ENCODE data around the gene MTFR2.
A peak's percentile ranks its signal among the peaks of the same experiment; 100 is the strongest.

MTFR2 gene

GRCh38 chr6:136184738-136185137, 65.4 kb downstream of the MTFR2 start:
- H3K4me1 ChIP-seq = peaks cover 0 to 14% (median 10%) of the 10 kb centered on the region in 10 experiments; a peak in 13 of 20 replicates
- H3K4me3 ChIP-seq = no peak overlapping the region
- H4K20me1 ChIP-seq = no peaks in the 10 kb centered on the region
- no peaks in the 10 kb centered on the region; a peak in 1 of 22 replicates for H3K9me3 ChIP-seq (replicated peaks in 1 of 11)
- TF ChIP-seq Cebpa-rat (IDR thresholded peaks at IDR 0.05) = no peak
- H3K4me2 ChIP-seq = peak overlapping the region in 5 of 11 experiments; percentile 1 to 38 (median 17); a peak in 4 of 22 replicates
- H3K27me3 ChIP-seq = no peaks in the 10 kb centered on the region
- no peak overlapping the region for H3K27ac ChIP-seq
- no peak overlapping the region for H3K9ac ChIP-seq
- no peaks in the 10 kb centered on the region for H3K36me3 ChIP-seq

DNA sequence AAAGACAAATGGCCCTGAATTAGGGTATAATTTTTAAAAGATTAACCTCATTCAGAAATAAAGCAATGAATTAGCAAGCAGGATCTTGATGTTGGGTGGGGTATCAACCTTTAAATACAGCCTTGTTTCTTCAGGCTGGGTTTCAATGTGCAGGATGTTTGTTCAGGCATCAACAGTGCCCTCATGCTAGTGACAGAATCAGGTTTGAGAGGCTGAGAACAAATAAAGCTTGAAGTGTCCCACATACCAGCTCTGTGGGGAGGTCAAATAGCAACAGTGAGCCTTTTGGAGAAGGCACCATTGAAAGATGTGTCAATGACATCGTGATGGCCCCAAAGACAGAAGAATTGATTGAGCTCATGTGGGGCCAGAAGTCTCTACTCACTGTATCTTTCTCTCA, 68.2 kb downstream of the MTFR2 start:
- no peak overlapping the region for H3K27ac ChIP-seq
- H4K20me1 ChIP-seq = no peaks in the 10 kb centered on the region
- H3K4me3 ChIP-seq = no peak overlapping the region
- no peak overlapping the region for H3K9ac ChIP-seq
- no peaks in the 10 kb centered on the region for H3K27me3 ChIP-seq
- peaks cover 0 to 14% (median 9%) of the 10 kb centered on the region in 10 experiments; a peak in 13 of 20 replicates for H3K4me1 ChIP-seq
- H3K4me2 ChIP-seq = no peak overlapping the region
- H3K9me3 ChIP-seq (replicated peaks in 1 of 11) = no peaks in the 10 kb centered on the region; a peak in 1 of 22 replicates
- no peak for TF ChIP-seq Cebpa-rat (IDR thresholded peaks at IDR 0.05)
- no peaks in the 10 kb centered on the region for H3K36me3 ChIP-seq

DNA sequence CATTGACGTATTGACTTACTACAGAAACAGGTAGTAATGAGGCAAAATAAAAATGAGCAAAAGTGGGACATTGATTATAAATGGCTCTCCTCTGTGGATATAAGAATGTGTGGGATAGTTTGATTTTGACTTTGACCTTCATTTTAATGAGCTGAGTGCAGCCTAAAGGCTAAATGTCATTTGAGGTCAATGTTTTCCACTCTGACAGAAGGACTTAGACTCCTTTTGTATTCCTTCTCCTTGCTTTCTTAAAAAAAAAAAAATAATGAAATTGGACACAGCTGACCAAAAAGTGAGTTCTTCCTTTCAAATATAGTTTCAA, 68.6 kb downstream of the MTFR2 start:
- H3K4me3 ChIP-seq = no peak overlapping the region
- H3K4me2 ChIP-seq = no peak overlapping the region
- no peaks in the 10 kb centered on the region for H4K20me1 ChIP-seq
- H3K27ac ChIP-seq = no peak overlapping the region
- H3K9me3 ChIP-seq (replicated peaks in 1 of 11) = no peaks in the 10 kb centered on the region; a peak in 1 of 22 replicates
- H3K27me3 ChIP-seq = no peaks in the 10 kb centered on the region
- peaks cover 0 to 10% (median 6%) of the 10 kb centered on the region in 10 experiments; a peak in 13 of 20 replicates for H3K4me1 ChIP-seq
- no peak overlapping the region for H3K9ac ChIP-seq
- TF ChIP-seq Cebpa-rat (IDR thresholded peaks at IDR 0.05) = no peak
- no peaks in the 10 kb centered on the region for H3K36me3 ChIP-seq

All from BLaER1 treated with 17β-estradiol and CSF1 and Interleukin-3, amounts not matched to agents 10 nM and 100 nM (cell line).